ENCODE measurements around the gene GMPR.

GMPR gene

GRCh38 chr6:16331384-16332174 lies 93.2 kb downstream of the GMPR start:
- Histone ChIP-seq H3K27ac (no peak overlapping the region), H3K4me3 (no peak overlapping the region)
- no peak for DNase-seq (ENCODE audit: low spot score)
- TF ChIP-seq, protein P1, sequence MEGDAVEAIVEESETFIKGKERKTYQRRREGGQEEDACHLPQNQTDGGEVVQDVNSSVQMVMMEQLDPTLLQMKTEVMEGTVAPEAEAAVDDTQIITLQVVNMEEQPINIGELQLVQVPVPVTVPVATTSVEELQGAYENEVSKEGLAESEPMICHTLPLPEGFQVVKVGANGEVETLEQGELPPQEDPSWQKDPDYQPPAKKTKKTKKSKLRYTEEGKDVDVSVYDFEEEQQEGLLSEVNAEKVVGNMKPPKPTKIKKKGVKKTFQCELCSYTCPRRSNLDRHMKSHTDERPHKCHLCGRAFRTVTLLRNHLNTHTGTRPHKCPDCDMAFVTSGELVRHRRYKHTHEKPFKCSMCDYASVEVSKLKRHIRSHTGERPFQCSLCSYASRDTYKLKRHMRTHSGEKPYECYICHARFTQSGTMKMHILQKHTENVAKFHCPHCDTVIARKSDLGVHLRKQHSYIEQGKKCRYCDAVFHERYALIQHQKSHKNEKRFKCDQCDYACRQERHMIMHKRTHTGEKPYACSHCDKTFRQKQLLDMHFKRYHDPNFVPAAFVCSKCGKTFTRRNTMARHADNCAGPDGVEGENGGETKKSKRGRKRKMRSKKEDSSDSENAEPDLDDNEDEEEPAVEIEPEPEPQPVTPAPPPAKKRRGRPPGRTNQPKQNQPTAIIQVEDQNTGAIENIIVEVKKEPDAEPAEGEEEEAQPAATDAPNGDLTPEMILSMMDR (IDR thresholded peaks at IDR 0.05): peak; percentile 81

GRCh38 chr6:16332175-16332542 lies 93.8 kb downstream of the GMPR start:
- no peak for DNase-seq (ENCODE audit: low spot score)
- Histone ChIP-seq H3K27ac (no peak overlapping the region), H3K4me3 (no peak overlapping the region)
- TF ChIP-seq, protein P1 (IDR thresholded peaks at IDR 0.05): peak; percentile 79

- TF ChIP-seq, protein P1 (IDR thresholded peaks at IDR 0.05): no peak
- Histone ChIP-seq H3K27ac (no peak overlapping the region), H3K4me3 (no peak overlapping the region)
- DNase-seq (ENCODE audit: low spot score): no peak
Measured at GRCh38 chr6:16333580-16333979, 95.2 kb downstream of the GMPR start.

GRCh38 chr6:16334671-16335070 lies 96.3 kb downstream of the GMPR start:
- no peak overlapping the region for H3K4me3 ChIP-seq
- H3K27ac ChIP-seq: peak overlapping the region; percentile 27 to 64
- DNase-seq (ENCODE audit: low spot score): no peak
- TF ChIP-seq, protein P1 (IDR thresholded peaks at IDR 0.05): no peak

GRCh38 chr6:16335176-16335575 lies 96.8 kb downstream of the GMPR start:
- H3K27ac ChIP-seq: peak overlapping the region; percentile 27 to 64
- TF ChIP-seq, protein P1 (IDR thresholded peaks at IDR 0.05): no peak
- no peak for DNase-seq (ENCODE audit: low spot score)
- H3K4me3 ChIP-seq: no peak overlapping the region

GRCh38 chr6:16336056-16336818 lies 97.8 kb downstream of the GMPR start:
- H3K27ac ChIP-seq: peak overlapping the region in 1 of 2 donors; percentile 64
- no peak overlapping the region for H3K4me3 ChIP-seq
- DNase-seq (ENCODE audit: low spot score): no peak
- TF ChIP-seq, protein P1 (IDR thresholded peaks at IDR 0.05): no peak
